ENCODE data around the gene SUSD6. TPM values are rescaled to one million over a fixed set of nuclear protein-coding genes. Genes with fewer than 3 reads are reported as not detected.
"Not testable (repeated sequence)": the region's sequence is repeated elsewhere in the genome, so short reads cannot be mapped to it uniquely, and the experiment has no call there.

SUSD6 gene
- total RNA-seq, 1 donor from 2014 or later = 26.9 TPM

- intact Hi-C loops (cut with DNase I) = loop anchor here (10.0 kb wide), 1 partner anchor 54 kb away; no protein-coding TSS in a partner anchor
- not testable (repeated sequence) for DNase-seq (ENCODE audit: low spot score)
Observed at GRCh38 chr14:69718614-69719013, 107.2 kb downstream of the SUSD6 start.

GRCh38 chr14:69719501-69719951, 108.1 kb downstream of the SUSD6 start:
- intact Hi-C loops (cut with DNase I) = loop anchor here (10.0 kb wide), 1 partner anchor 55 kb away; no protein-coding TSS in a partner anchor
- no peak for DNase-seq (ENCODE audit: low spot score)

GRCh38 chr14:69720912-69721311, 109.5 kb downstream of the SUSD6 start:
- no peak for DNase-seq (ENCODE audit: low spot score)
- intact Hi-C loops (cut with DNase I) = no loop called here

- DNase-seq (ENCODE audit: low spot score) = peak; percentile 94
- intact Hi-C loops (cut with DNase I) = loop anchor here (1.0 to 5.0 kb wide), 3 partner anchors 40 to 144 kb away; partner anchors contain the start of gene SRSF5
Observed at GRCh38 chr14:69726761-69727511, 115.5 kb downstream of the SUSD6 start.

- DNase-seq (ENCODE audit: low spot score) = no peak
- intact Hi-C loops (cut with DNase I) = loop anchor here (1.0 to 5.0 kb wide), 3 partner anchors 39 to 145 kb away; partner anchors contain the start of gene SRSF5
Observed at GRCh38 chr14:69727860-69728259, 116.5 kb downstream of the SUSD6 start.

GRCh38 chr14:69731919-69732598, 120.7 kb downstream of the SUSD6 start:
- intact Hi-C loops (cut with DNase I); DNase-seq (ENCODE audit: low spot score): not testable (repeated sequence)

GRCh38 chr14:69736405-69736804, 125.0 kb downstream of the SUSD6 start:
- DNase-seq (ENCODE audit: low spot score); intact Hi-C loops (cut with DNase I): not testable (repeated sequence)

GRCh38 chr14:69741055-69741454, 129.7 kb downstream of the SUSD6 start:
- intact Hi-C loops (cut with DNase I) = no loop called here
- DNase-seq (ENCODE audit: low spot score) = no peak

GRCh38 chr14:69749956-69750355, 138.6 kb downstream of the SUSD6 start:
- intact Hi-C loops (cut with DNase I) = no loop called here
- no peak for DNase-seq (ENCODE audit: low spot score)

- intact Hi-C loops (cut with DNase I) = no loop called here
Observed at GRCh38 chr14:69750495-69750894, 139.1 kb downstream of the SUSD6 start.

GRCh38 chr14:69752773-69753172, 141.4 kb downstream of the SUSD6 start:
- no peak for DNase-seq (ENCODE audit: low spot score)
- intact Hi-C loops (cut with DNase I) = no loop called here

More at GRCh38 chr14:69750495-69750894, 139.1 kb downstream of the SUSD6 start:
- DNase-seq (ENCODE audit: low spot score) = no peak

GRCh38 chr14:69753860-69754259, 142.5 kb downstream of the SUSD6 start:
- intact Hi-C loops (cut with DNase I) = no loop called here

GRCh38 chr14:69754487-69754886, 143.1 kb downstream of the SUSD6 start:
- intact Hi-C loops (cut with DNase I) = no loop called here
- DNase-seq (ENCODE audit: low spot score) = no peak

More at GRCh38 chr14:69753860-69754259, 142.5 kb downstream of the SUSD6 start:
- no peak for DNase-seq (ENCODE audit: low spot score)

GRCh38 chr14:69755296-69755695, 143.9 kb downstream of the SUSD6 start:
- intact Hi-C loops (cut with DNase I) = no loop called here

GRCh38 chr14:69755784-69756183, 144.4 kb downstream of the SUSD6 start:
- intact Hi-C loops (cut with DNase I) = no loop called here

More at GRCh38 chr14:69755296-69755695, 143.9 kb downstream of the SUSD6 start:
- DNase-seq (ENCODE audit: low spot score) = no peak

GRCh38 chr14:69756298-69756697, 144.9 kb downstream of the SUSD6 start:
- no peak for DNase-seq (ENCODE audit: low spot score)
- intact Hi-C loops (cut with DNase I) = no loop called here

More at GRCh38 chr14:69755784-69756183, 144.4 kb downstream of the SUSD6 start:
- no peak for DNase-seq (ENCODE audit: low spot score)

- intact Hi-C loops (cut with DNase I) = loop anchor here (10.0 kb wide), 1 partner anchor 56 kb away; no protein-coding TSS in a partner anchor
- no peak for DNase-seq (ENCODE audit: low spot score)
Observed at GRCh38 chr14:69760810-69761209, 149.4 kb downstream of the SUSD6 start.

- no peak for DNase-seq (ENCODE audit: low spot score)
- intact Hi-C loops (cut with DNase I) = loop anchor here (10.0 kb wide), 1 partner anchor 59 kb away; no protein-coding TSS in a partner anchor
Observed at GRCh38 chr14:69763761-69764510, 152.5 kb downstream of the SUSD6 start.

All from cardiac septum (tissue), 1 donor.